WTC11 (cell line): ENCODE measurements around the gene LSP1. TPM values are rescaled to one million over a fixed set of nuclear protein-coding genes. Genes with fewer than 3 reads are reported as not detected.

Experiments used
- ATAC-seq: fragments of 200-7000 bp; cut with Tn5 transposase; 2 replicates; pipeline ENCODE4 v1.10.0; 2021; ENCODE audit warnings: mild to moderate bottlenecking, moderate library complexity
- CTCF ChIA-PET: fragments of 300-600 bp; sonication (Branson Sonifier 250); formaldehyde crosslinking; loops from one replicate; lab custom pipeline; 2021; ENCODE audit warnings: antibody characterized with exemption; lab: Charles Lee
- POLR2A ChIA-PET: fragments of 350-600 bp; sonication (Branson Sonifier 250); formaldehyde crosslinking; loops from one replicate; lab custom pipeline; 2021; ENCODE audit warnings: antibody characterized with exemption; lab: Charles Lee
- DNase-seq: peaks from one replicate; pipeline ENCODE4 v3.0.0; 2021; ENCODE audit warnings: low spot score
- H3K27ac Mint-ChIP-seq: 2 replicates; pipeline ENCODE4 v1.8.0; 2021; ENCODE audit warnings: mixed read lengths
- H3K27me3 Mint-ChIP-seq: 2 replicates; pipeline ENCODE4 v1.8.0; 2021; ENCODE audit warnings: low read depth, mild to moderate bottlenecking, moderate library complexity, mixed read lengths
- H3K36me3 Mint-ChIP-seq: 2 replicates; pipeline ENCODE4 v1.8.0; 2021; ENCODE audit warnings: mixed read lengths
- H3K4me1 Mint-ChIP-seq: 2 replicates; pipeline ENCODE4 v1.8.0; 2022; ENCODE audit warnings: mixed read lengths
- H3K4me3 Mint-ChIP-seq: 2 replicates; pipeline ENCODE4 v1.8.0; 2021; ENCODE audit warnings: mild to moderate bottlenecking, moderate library complexity, mixed read lengths
- H3K9me3 Mint-ChIP-seq: 2 replicates; pipeline ENCODE4 v1.8.0; 2021; ENCODE audit warnings: mixed read lengths
- ATF1 ChIP-seq: sonication (generic); formaldehyde crosslinking; IDR thresholded peaks from 2 replicates; pipeline ENCODE4 v1.8.1; 2023; ENCODE audit warnings: mild to moderate bottlenecking, moderate library complexity, missing genetic modification reagents
- CREB1 ChIP-seq: sonication (generic); formaldehyde crosslinking; IDR thresholded peaks from 2 replicates; pipeline ENCODE4 v1.8.0; 2023; ENCODE audit warnings: mild to moderate bottlenecking, missing genetic modification reagents
- ELF4 ChIP-seq: sonication (generic); formaldehyde crosslinking; IDR thresholded peaks from 2 replicates; pipeline ENCODE4 v1.8.1; 2022; ENCODE audit warnings: low read depth, mild to moderate bottlenecking, moderate library complexity, missing genetic modification reagents
- GTF2I ChIP-seq: fragments of 250-450 bp; sonication (Bioruptor Pico); conservative IDR thresholded peaks from 2 replicates; pipeline ENCODE4 v1.4.0; 2021; ENCODE audit warnings: mild to moderate bottlenecking
- JUN ChIP-seq: sonication (generic); formaldehyde crosslinking; IDR thresholded peaks from 2 replicates; pipeline ENCODE4 v1.8.0; 2023; ENCODE audit warnings: mild to moderate bottlenecking, missing genetic modification reagents
- NR2C2 ChIP-seq: sonication (generic); formaldehyde crosslinking; IDR thresholded peaks from 2 replicates; pipeline ENCODE4 v1.8.0; 2022; ENCODE audit warnings: mild to moderate bottlenecking, missing genetic modification reagents
- SOX15 ChIP-seq: fragments of 250-450 bp; sonication (Bioruptor Pico); IDR thresholded peaks from 2 replicates; pipeline ENCODE4 v1.9.0; 2021; ENCODE audit warnings: mild to moderate bottlenecking
- SP1 ChIP-seq: sonication (generic); formaldehyde crosslinking; conservative IDR thresholded peaks from 2 replicates; pipeline ENCODE4 v1.8.1; 2022; ENCODE audit warnings: missing genetic modification reagents
- ZBTB21 ChIP-seq: sonication (generic); formaldehyde crosslinking; IDR thresholded peaks from 2 replicates; pipeline ENCODE4 v1.8.1; 2023; ENCODE audit warnings: mild to moderate bottlenecking, missing genetic modification reagents, borderline replicate concordance
- ZNF138 ChIP-seq: sonication (generic); formaldehyde crosslinking; conservative IDR thresholded peaks from 2 replicates; pipeline ENCODE4 v1.8.1; 2022; ENCODE audit warnings: mild to moderate bottlenecking, moderate library complexity, missing genetic modification reagents
- ZNF232 ChIP-seq: sonication (generic); formaldehyde crosslinking; IDR thresholded peaks from 2 replicates; pipeline ENCODE4 v1.8.0; 2022; ENCODE audit warnings: mild to moderate bottlenecking, missing genetic modification reagents
- total RNA-seq: library from RNA; stranded (reverse); gene quantifications from 3 replicates; pipeline ENCODE4 v1.2.3, GENCODE V29; 2021
- TF ChIP-seq, protein P1 (sequence below): sonication (generic); formaldehyde crosslinking; IDR thresholded peaks from 2 replicates; pipeline ENCODE4 v1.8.1; 2023; ENCODE audit warnings: mild to moderate bottlenecking, missing genetic modification reagents, moderate library complexity
- TF ChIP-seq, protein P2 (sequence below): sonication (generic); formaldehyde crosslinking; IDR thresholded peaks from 2 replicates; pipeline ENCODE4 v1.8.1; 2022; ENCODE audit warnings: low read depth, mild to moderate bottlenecking, moderate library complexity, missing genetic modification reagents, borderline replicate concordance
- TF ChIP-seq, protein P3 (sequence below): fragments of 200-600 bp; IDR thresholded peaks from 2 replicates; pipeline ENCODE4 v1.8.0; 2022; ENCODE audit warnings: antibody characterized with exemption
- TF ChIP-seq, protein P4 (sequence below): sonication (generic); formaldehyde crosslinking; IDR thresholded peaks from 2 replicates; pipeline ENCODE4 v1.8.1; 2023; ENCODE audit warnings: mild to moderate bottlenecking, missing genetic modification reagents, borderline replicate concordance

Gene LSP1
- total RNA-seq, 1 experiment from 2014 or later, result 0.77 TPM

DNA sequence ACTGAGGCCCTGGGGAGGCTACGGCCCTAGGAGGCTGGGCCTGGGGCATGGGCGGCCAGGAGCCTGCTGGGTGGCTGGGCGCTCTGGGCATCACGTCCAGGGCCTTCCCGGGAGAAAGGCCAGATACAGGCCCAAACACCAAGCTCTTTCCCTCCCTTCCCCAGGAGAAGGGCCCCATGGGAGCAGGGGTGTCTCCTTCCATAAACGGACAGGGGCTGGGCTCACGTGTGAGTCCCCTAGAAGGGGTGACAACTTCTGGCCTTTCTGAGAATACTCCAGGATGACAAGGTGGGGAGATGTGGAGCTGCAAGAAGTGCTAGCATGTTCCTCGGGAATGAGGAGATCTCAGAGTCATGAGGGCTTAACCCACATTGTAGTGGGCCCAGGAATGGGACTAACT, 37.6 kb upstream of the LSP1 start:
- H3K4me1 Mint-ChIP-seq, result no peaks in the 10 kb centered on the region
- H3K4me3 Mint-ChIP-seq, result no peak overlapping the region
- peaks cover 20% of the 10 kb centered on the region for H3K9me3 Mint-ChIP-seq
- DNase-seq (no peak), ATAC-seq (no peak)
- peaks cover 36% of the 10 kb centered on the region for H3K27me3 Mint-ChIP-seq
- CTCF ChIA-PET, result interaction anchor here (0.6 to 2.7 kb wide), 2 partner anchors 10 to 17 kb away, joined by 3 to 10 read pairs; no protein-coding TSS in a partner anchor
- POLR2A ChIA-PET, result no interaction called here
- TF ChIP-seq ZBTB21 (CRISPR knock-in tag), result no peak
- TF ChIP-seq CREB1 (CRISPR knock-in tag), result no peak
- no peak for TF ChIP-seq SOX15 (CRISPR knock-in tag)
- TF ChIP-seq, protein P1, sequence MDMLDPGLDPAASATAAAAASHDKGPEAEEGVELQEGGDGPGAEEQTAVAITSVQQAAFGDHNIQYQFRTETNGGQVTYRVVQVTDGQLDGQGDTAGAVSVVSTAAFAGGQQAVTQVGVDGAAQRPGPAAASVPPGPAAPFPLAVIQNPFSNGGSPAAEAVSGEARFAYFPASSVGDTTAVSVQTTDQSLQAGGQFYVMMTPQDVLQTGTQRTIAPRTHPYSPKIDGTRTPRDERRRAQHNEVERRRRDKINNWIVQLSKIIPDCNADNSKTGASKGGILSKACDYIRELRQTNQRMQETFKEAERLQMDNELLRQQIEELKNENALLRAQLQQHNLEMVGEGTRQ (CRISPR knock-in tag), result no peak
- TF ChIP-seq ELF4, result no peak
- no peak for TF ChIP-seq ZNF138 (CRISPR knock-in tag)
- H3K27ac Mint-ChIP-seq, result no peak overlapping the region
- H3K36me3 Mint-ChIP-seq, result peaks cover 3% of the 10 kb centered on the region

DNA sequence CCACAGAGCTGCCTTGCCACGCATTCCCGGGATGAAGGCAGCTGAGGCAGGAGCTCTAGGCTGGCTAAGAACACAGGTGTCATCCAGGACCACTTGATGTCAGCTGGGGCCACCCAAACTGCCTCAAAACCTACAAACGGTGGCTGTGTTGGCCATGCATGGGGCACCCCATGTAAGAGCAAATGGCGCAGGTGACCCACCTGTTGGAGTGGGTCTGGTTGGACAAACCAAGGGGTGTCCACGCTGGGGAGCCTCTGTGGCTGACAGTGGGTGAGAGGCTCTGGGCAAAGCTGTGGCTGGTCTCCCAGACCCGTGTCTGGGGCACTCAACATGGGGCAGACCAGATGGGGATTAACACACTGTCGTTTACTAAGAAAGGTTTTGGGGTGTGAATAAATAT, 37.1 kb upstream of the LSP1 start:
- no peaks in the 10 kb centered on the region for H3K4me1 Mint-ChIP-seq
- peaks cover 20% of the 10 kb centered on the region for H3K9me3 Mint-ChIP-seq
- CTCF ChIA-PET, result interaction anchor here (0.6 to 2.7 kb wide), 2 partner anchors 9 to 17 kb away, joined by 3 to 10 read pairs; no protein-coding TSS in a partner anchor
- peaks cover 35% of the 10 kb centered on the region for H3K27me3 Mint-ChIP-seq
- ATAC-seq (no peak), DNase-seq (no peak)
- peaks cover 3% of the 10 kb centered on the region for H3K36me3 Mint-ChIP-seq
- no peak overlapping the region for H3K4me3 Mint-ChIP-seq
- TF ChIP-seq, protein P2, sequence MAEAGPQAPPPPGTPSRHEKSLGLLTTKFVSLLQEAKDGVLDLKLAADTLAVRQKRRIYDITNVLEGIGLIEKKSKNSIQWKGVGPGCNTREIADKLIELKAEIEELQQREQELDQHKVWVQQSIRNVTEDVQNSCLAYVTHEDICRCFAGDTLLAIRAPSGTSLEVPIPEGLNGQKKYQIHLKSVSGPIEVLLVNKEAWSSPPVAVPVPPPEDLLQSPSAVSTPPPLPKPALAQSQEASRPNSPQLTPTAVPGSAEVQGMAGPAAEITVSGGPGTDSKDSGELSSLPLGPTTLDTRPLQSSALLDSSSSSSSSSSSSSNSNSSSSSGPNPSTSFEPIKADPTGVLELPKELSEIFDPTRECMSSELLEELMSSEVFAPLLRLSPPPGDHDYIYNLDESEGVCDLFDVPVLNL, result no peak
- TF ChIP-seq, all 79 proteins: peak for 0
- POLR2A ChIA-PET, result no interaction called here
- no peak overlapping the region for H3K27ac Mint-ChIP-seq

DNA sequence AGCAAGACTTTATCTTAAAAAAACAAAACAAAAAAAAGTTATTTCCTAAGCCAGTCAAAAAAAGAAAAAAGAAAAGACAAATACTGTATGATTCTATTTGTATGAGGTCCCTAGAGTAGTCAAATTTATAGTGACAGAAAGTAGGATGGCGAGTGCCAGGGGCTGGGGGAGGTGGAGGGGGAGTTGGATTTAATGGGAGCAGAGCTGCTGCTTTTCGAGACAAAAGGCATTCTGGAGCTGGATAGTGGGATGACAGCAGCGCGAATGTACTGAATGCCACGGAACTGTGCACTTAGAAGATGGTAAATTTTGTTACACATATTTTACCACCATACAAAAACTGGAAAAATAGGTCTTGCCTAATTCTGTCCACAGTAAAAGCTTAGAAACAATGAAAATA, 35.9 kb upstream of the LSP1 start:
- H3K9me3 Mint-ChIP-seq, result peaks cover 32% of the 10 kb centered on the region
- H3K4me1 Mint-ChIP-seq, result no peaks in the 10 kb centered on the region
- peaks cover 34% of the 10 kb centered on the region for H3K27me3 Mint-ChIP-seq
- H3K36me3 Mint-ChIP-seq, result peaks cover 3% of the 10 kb centered on the region
- POLR2A ChIA-PET, result no interaction called here
- ATAC-seq (no peak), DNase-seq (no peak)
- H3K27ac Mint-ChIP-seq, result no peak overlapping the region
- no peak for TF ChIP-seq SP1
- no peak for TF ChIP-seq GTF2I (CRISPR knock-in tag)
- TF ChIP-seq, protein P2, result no peak
- TF ChIP-seq JUN (CRISPR knock-in tag), result no peak
- no peak for TF ChIP-seq ZBTB21 (CRISPR knock-in tag)
- no peak for TF ChIP-seq ZNF138 (CRISPR knock-in tag)
- TF ChIP-seq, all 79 proteins: peak for 0
- H3K4me3 Mint-ChIP-seq, result no peak overlapping the region
- CTCF ChIA-PET, result interaction anchor here (1.2 to 2.7 kb wide), 2 partner anchors 8 to 123 kb away, joined by 5 to 10 read pairs; no protein-coding TSS in a partner anchor

DNA sequence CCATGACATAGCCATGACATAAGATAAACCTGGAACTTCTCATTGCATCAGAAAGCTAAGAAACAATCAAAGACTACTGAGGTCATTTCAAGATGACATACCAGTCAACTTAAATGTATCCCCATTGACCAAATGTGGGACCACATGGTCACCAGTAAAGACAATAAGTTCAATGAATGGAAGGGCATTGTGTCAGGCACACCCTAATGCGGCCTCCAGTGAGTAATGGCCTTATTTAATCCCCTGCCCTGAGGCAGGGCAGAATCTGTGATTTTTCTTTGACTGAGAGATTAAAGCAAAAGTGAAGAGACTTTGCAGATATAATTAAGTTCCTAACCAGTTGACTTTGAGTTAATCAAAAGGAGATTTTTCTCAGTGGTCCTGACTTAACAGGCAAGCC, 35.4 kb upstream of the LSP1 start:
- no peak overlapping the region for H3K4me3 Mint-ChIP-seq
- TF ChIP-seq GTF2I (CRISPR knock-in tag), result no peak
- no peak for TF ChIP-seq ZNF232
- no peak for TF ChIP-seq ATF1 (CRISPR knock-in tag)
- TF ChIP-seq, protein P3, sequence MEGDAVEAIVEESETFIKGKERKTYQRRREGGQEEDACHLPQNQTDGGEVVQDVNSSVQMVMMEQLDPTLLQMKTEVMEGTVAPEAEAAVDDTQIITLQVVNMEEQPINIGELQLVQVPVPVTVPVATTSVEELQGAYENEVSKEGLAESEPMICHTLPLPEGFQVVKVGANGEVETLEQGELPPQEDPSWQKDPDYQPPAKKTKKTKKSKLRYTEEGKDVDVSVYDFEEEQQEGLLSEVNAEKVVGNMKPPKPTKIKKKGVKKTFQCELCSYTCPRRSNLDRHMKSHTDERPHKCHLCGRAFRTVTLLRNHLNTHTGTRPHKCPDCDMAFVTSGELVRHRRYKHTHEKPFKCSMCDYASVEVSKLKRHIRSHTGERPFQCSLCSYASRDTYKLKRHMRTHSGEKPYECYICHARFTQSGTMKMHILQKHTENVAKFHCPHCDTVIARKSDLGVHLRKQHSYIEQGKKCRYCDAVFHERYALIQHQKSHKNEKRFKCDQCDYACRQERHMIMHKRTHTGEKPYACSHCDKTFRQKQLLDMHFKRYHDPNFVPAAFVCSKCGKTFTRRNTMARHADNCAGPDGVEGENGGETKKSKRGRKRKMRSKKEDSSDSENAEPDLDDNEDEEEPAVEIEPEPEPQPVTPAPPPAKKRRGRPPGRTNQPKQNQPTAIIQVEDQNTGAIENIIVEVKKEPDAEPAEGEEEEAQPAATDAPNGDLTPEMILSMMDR, result no peak
- TF ChIP-seq NR2C2, result no peak
- TF ChIP-seq, protein P4, sequence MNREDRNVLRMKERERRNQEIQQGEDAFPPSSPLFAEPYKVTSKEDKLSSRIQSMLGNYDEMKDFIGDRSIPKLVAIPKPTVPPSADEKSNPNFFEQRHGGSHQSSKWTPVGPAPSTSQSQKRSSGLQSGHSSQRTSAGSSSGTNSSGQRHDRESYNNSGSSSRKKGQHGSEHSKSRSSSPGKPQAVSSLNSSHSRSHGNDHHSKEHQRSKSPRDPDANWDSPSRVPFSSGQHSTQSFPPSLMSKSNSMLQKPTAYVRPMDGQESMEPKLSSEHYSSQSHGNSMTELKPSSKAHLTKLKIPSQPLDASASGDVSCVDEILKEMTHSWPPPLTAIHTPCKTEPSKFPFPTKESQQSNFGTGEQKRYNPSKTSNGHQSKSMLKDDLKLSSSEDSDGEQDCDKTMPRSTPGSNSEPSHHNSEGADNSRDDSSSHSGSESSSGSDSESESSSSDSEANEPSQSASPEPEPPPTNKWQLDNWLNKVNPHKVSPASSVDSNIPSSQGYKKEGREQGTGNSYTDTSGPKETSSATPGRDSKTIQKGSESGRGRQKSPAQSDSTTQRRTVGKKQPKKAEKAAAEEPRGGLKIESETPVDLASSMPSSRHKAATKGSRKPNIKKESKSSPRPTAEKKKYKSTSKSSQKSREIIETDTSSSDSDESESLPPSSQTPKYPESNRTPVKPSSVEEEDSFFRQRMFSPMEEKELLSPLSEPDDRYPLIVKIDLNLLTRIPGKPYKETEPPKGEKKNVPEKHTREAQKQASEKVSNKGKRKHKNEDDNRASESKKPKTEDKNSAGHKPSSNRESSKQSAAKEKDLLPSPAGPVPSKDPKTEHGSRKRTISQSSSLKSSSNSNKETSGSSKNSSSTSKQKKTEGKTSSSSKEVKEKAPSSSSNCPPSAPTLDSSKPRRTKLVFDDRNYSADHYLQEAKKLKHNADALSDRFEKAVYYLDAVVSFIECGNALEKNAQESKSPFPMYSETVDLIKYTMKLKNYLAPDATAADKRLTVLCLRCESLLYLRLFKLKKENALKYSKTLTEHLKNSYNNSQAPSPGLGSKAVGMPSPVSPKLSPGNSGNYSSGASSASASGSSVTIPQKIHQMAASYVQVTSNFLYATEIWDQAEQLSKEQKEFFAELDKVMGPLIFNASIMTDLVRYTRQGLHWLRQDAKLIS, result no peak
- CTCF ChIA-PET, result interaction anchor here (1.2 kb wide), 1 partner anchor 123 kb away, joined by 5 read pairs; no protein-coding TSS in a partner anchor
- H3K27me3 Mint-ChIP-seq, result peaks cover 31% of the 10 kb centered on the region
- H3K36me3 Mint-ChIP-seq, result peaks cover 3% of the 10 kb centered on the region; the same call in 1 of the 2 replicates
- no peak for ATAC-seq
- no peak overlapping the region for H3K27ac Mint-ChIP-seq
- no peaks in the 10 kb centered on the region for H3K4me1 Mint-ChIP-seq
- DNase-seq, result no peak
- H3K9me3 Mint-ChIP-seq, result peaks cover 28% of the 10 kb centered on the region
- POLR2A ChIA-PET, result no interaction called here
